ENCODE data around the gene MTHFR. TPM values are rescaled to one million over a fixed set of nuclear protein-coding genes. Genes with fewer than 3 reads are reported as not detected.

MTHFR gene
- polyA plus RNA-seq, 1 experiment, result 8.4 TPM

- no peak for TF ChIP-seq CTCF (IDR thresholded peaks at IDR 0.05; ENCODE audit: insufficient read depth, low read depth, low read length)
Observed at GRCh38 chr1:11766429-11766776, 39.4 kb downstream of the MTHFR start.

GRCh38 chr1:11765661-11766428 lies 39.9 kb downstream of the MTHFR start:
- DNase-seq (ENCODE audit: low read depth), result no peak
- TF ChIP-seq CTCF (IDR thresholded peaks at IDR 0.05; ENCODE audit: insufficient read depth, low read depth, low read length), result no peak
- Histone ChIP-seq H3K36me3 (ENCODE audit: control insufficient read depth, insufficient read depth, low read length) (no peaks in the 10 kb centered on the region), H3K27me3 (ENCODE audit: control insufficient read depth, insufficient read depth, low read length) (peaks cover 10% of the 10 kb centered on the region), H3K4me3 (ENCODE audit: low read depth, low read length) (no peak overlapping the region)
- ChIA-PET CTCF (interaction anchor here (1.5 kb wide), 1 partner anchor 10 kb away, joined by 4 read pairs; no protein-coding TSS in a partner anchor), POLR2A (no interaction called here)

More at GRCh38 chr1:11766429-11766776, 39.4 kb downstream of the MTHFR start:
- POLR2A ChIA-PET, result no interaction called here
- H3K27me3 ChIP-seq (ENCODE audit: control insufficient read depth, insufficient read depth, low read length), result peaks cover 9% of the 10 kb centered on the region
- H3K4me3 ChIP-seq (ENCODE audit: low read depth, low read length), result no peak overlapping the region
- no peaks in the 10 kb centered on the region for H3K36me3 ChIP-seq (ENCODE audit: control insufficient read depth, insufficient read depth, low read length)
- CTCF ChIA-PET, result no interaction called here
- DNase-seq (ENCODE audit: low read depth), result no peak

GRCh38 chr1:11764519-11764918 lies 41.2 kb downstream of the MTHFR start:
- no peaks in the 10 kb centered on the region for H3K36me3 ChIP-seq (ENCODE audit: control insufficient read depth, insufficient read depth, low read length)
- ChIA-PET CTCF (interaction anchor here (1.5 kb wide), 1 partner anchor 8 kb away, joined by 4 read pairs; no protein-coding TSS in a partner anchor), POLR2A (no interaction called here)
- H3K4me3 ChIP-seq (ENCODE audit: low read depth, low read length), result no peak overlapping the region
- DNase-seq (ENCODE audit: low read depth), result no peak
- H3K27me3 ChIP-seq (ENCODE audit: control insufficient read depth, insufficient read depth, low read length), result peaks cover 10% of the 10 kb centered on the region
- TF ChIP-seq CTCF (IDR thresholded peaks at IDR 0.05; ENCODE audit: insufficient read depth, low read depth, low read length), result no peak

- H3K27me3 ChIP-seq (ENCODE audit: control insufficient read depth, insufficient read depth, low read length), result peaks cover 10% of the 10 kb centered on the region
- no peak for TF ChIP-seq CTCF (IDR thresholded peaks at IDR 0.05; ENCODE audit: insufficient read depth, low read depth, low read length)
- DNase-seq (ENCODE audit: low read depth), result no peak
- POLR2A ChIA-PET, result no interaction called here
- no peak overlapping the region for H3K4me3 ChIP-seq (ENCODE audit: low read depth, low read length)
- no peaks in the 10 kb centered on the region for H3K36me3 ChIP-seq (ENCODE audit: control insufficient read depth, insufficient read depth, low read length)
- CTCF ChIA-PET, result interaction anchor here (1.0 kb wide), 1 partner anchor 11 kb away, joined by 3 read pairs; no protein-coding TSS in a partner anchor
Observed at GRCh38 chr1:11764115-11764514, 41.6 kb downstream of the MTHFR start.

GRCh38 chr1:11761988-11762406 lies 43.8 kb downstream of the MTHFR start, which contains the start of gene C1orf167:
C1orf167 (plus strand) TSS chr1:11762193; CDS start chr1:11764401, 2,208 bp downstream.
- CTCF ChIA-PET, result interaction anchor here (1.3 to 1.5 kb wide), 2 partner anchors 8 to 10 kb away, joined by 3 to 4 read pairs; no protein-coding TSS in a partner anchor
- H3K36me3 ChIP-seq (ENCODE audit: control insufficient read depth, insufficient read depth, low read length), result no peaks in the 10 kb centered on the region
- POLR2A ChIA-PET, result no interaction called here

More at GRCh38 chr1:11761988-11762406, 43.8 kb downstream of the MTHFR start, which contains the start of gene C1orf167:
- no peak for TF ChIP-seq CTCF (IDR thresholded peaks at IDR 0.05; ENCODE audit: insufficient read depth, low read depth, low read length)
- no peak within 1 kb of the TSS for H3K4me3 ChIP-seq (ENCODE audit: low read depth, low read length)
- peaks cover 5% of the 10 kb centered on the region for H3K27me3 ChIP-seq (ENCODE audit: control insufficient read depth, insufficient read depth, low read length)
- no peak for DNase-seq (ENCODE audit: low read depth)
